Right kidney (tissue), 9 donors: Measurements from ENCODE around the gene C1QTNF9.
"Not testable (repeated sequence)": the region's sequence is repeated elsewhere in the genome, so short reads cannot be mapped to it uniquely, and the experiment has no call there.

ENCODE experiments used
- DNase-seq: peaks from one replicate; pipeline ENCODE4 v3.0.0-alpha.2; 2016
- long read RNA-seq, 8 donors: transcript quantifications; one replicate each; lab custom pipeline, GENCODE V29; 2026

The C1QTNF9 gene
- long read RNA-seq, donor 1: 0 reads
- long read RNA-seq, donor 2: 0 reads
- long read RNA-seq, donor 3: 0 reads
- long read RNA-seq, donor 4: 0 reads
- long read RNA-seq, donor 5: 0 reads
- long read RNA-seq, donor 6: 0 reads
- long read RNA-seq, donor 7: 0 reads
- long read RNA-seq, donor 8: 0 reads

- not testable (repeated sequence) for DNase-seq
Observed at GRCh38 chr13:24309300-24309699, at the start of gene C1QTNF9. Gene C1QTNF9 (plus strand): TSS chr13:24309580. CDS start chr13:24316004, 6,424 bp downstream.

- DNase-seq: no peak
Observed at GRCh38 chr13:24261566-24261965, 47.8 kb upstream of the C1QTNF9 start.

GRCh38 chr13:24263632-24264031, 45.7 kb upstream of the C1QTNF9 start:
- no peak for DNase-seq

- DNase-seq: no peak
Observed at GRCh38 chr13:24264976-24265375, 44.4 kb upstream of the C1QTNF9 start.

GRCh38 chr13:24265453-24265852, 43.9 kb upstream of the C1QTNF9 start:
- DNase-seq: no peak

GRCh38 chr13:24267274-24267673, 42.1 kb upstream of the C1QTNF9 start:
- DNase-seq: no peak

GRCh38 chr13:24267801-24268200, 41.6 kb upstream of the C1QTNF9 start:
- no peak for DNase-seq

GRCh38 chr13:24269821-24270220, 39.6 kb upstream of the C1QTNF9 start:
- no peak for DNase-seq

GRCh38 chr13:24270639-24271141, 38.7 kb upstream of the C1QTNF9 start:
- DNase-seq: peak; percentile 65

GRCh38 chr13:24271231-24271600, 38.2 kb upstream of the C1QTNF9 start:
- no peak for DNase-seq

- peak; percentile 61 for DNase-seq
Observed at GRCh38 chr13:24271601-24272451, 37.6 kb upstream of the C1QTNF9 start.

- DNase-seq: no peak
Observed at GRCh38 chr13:24272452-24273161, 36.8 kb upstream of the C1QTNF9 start.

GRCh38 chr13:24273926-24274325, 35.5 kb upstream of the C1QTNF9 start:
- DNase-seq: no peak

- DNase-seq: peak; percentile 35
Observed at GRCh38 chr13:24274452-24275021, 34.8 kb upstream of the C1QTNF9 start.

GRCh38 chr13:24275041-24275440, 34.3 kb upstream of the C1QTNF9 start:
- no peak for DNase-seq

- DNase-seq: no peak
Observed at GRCh38 chr13:24276306-24276705, 33.1 kb upstream of the C1QTNF9 start.

GRCh38 chr13:24276861-24277260, 32.5 kb upstream of the C1QTNF9 start:
- no peak for DNase-seq

- no peak for DNase-seq
Observed at GRCh38 chr13:24277761-24278160, 31.6 kb upstream of the C1QTNF9 start.

- DNase-seq: no peak
Observed at GRCh38 chr13:24279327-24280110, 29.9 kb upstream of the C1QTNF9 start.

- peak; percentile 34 for DNase-seq
Observed at GRCh38 chr13:24280720-24281119, 28.7 kb upstream of the C1QTNF9 start.

- DNase-seq: peak; percentile 19
Observed at GRCh38 chr13:24281188-24282008, 28.0 kb upstream of the C1QTNF9 start.
